NCI-H82 treated with DMSO at 0.1 percent for 48 hours (cell line): ENCODE data around the gene SLC10A7.

Experiments
- DNase-seq: peaks from one replicate; lab custom pipeline; 2025; ENCODE audit not compliant: unreplicated experiment; lab: John Stamatoyannopoulos, UW

SLC10A7 gene

GRCh38 chr4:146521541-146522097 is at the start of gene SLC10A7:
TSS of gene SLC10A7 (minus strand) at chr4:146521940. CDS start at chr4:146521717, 223 bp downstream.
- DNase-seq, result peak; percentile 26

GRCh38 chr4:146567396-146567795 is 45.7 kb upstream of the SLC10A7 start:
- no peak for DNase-seq

- DNase-seq, result no peak
Measured at GRCh38 chr4:146564492-146564891, 42.8 kb upstream of the SLC10A7 start.

DNA sequence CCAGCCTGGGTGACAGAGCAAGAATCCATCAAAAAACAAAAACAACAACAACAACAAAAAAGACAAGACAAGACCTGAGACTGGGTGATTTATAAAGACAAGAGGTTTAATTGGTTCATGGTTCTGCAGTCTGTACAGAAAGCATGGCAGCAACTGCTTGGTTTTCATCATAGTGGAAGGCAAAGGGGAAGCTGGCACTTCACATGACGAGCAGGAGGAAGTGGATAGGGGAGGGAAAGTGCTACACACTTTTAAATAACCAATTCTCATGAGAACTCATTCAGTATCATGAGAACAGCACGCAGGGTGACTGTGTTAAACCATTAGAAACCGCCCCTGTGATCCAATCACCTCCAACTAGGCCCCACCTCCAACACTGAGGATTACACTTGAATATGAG is 28.4 kb upstream of the SLC10A7 start:
- no peak for DNase-seq

- no peak for DNase-seq
Measured at GRCh38 chr4:146548443-146548842, 26.7 kb upstream of the SLC10A7 start.

- no peak for DNase-seq
Measured at GRCh38 chr4:146545102-146545501, 23.4 kb upstream of the SLC10A7 start.

- no peak for DNase-seq
Measured at GRCh38 chr4:146534178-146534577, 12.4 kb upstream of the SLC10A7 start.

DNA sequence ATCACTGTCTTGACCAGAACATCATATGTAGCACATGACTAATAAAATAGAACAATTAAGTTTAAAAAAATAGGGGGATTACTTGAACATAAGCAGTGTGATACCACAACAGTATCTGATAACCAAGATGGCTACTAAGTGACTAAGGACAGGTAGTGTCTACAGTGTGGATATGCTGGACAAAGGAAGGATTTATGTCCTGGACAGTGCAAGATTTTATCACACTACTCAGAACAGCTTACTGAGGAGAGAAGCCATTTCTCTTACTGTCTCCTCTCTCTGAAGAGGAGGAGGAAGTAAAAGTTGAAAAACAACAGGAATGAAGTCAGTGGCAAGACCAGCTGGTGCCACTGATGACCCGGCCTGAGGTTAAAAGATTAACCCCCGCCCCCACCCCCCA is 4.0 kb upstream of the SLC10A7 start:
- DNase-seq, result no peak

DNA sequence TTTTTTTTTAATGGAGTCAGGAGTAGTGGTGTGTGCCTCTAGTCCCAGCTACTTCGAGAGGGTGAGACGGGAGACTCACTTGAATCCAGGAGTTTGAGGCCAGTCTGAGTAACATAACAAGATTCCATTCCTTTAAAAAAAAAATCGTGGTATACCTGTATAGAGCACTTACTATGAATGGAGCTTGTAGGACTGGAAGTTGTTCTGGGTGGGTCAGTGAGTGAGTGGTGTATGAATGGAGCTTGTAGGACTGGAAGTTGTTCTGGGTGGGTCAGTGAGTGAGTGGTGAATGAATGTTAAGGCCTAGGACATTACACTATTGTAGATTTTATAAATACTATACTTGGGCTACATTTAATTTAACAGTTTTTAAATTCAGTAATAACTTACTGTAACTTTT is 2.9 kb upstream of the SLC10A7 start:
- DNase-seq, result no peak

DNA sequence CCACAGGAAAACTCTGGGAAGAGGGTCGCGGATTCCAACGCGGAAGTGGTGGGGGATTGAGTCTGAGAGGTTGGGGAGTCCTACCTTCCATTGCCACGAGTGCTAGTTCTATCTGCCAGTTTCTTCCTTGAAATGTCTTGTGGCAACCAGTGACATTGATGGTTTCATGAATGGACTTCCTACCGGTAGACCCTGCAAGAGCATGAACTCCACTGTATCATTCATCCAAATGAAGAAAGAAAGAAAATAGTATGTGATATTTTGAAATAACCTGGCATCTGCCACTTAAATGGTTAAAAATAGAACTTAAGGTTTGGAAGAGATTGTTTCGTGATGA is 1.1 kb upstream of the SLC10A7 start:
- no peak for DNase-seq

GRCh38 chr4:146522098-146522868 is 543 bp upstream of the SLC10A7 start:
- DNase-seq, result peak; percentile 55

DNA sequence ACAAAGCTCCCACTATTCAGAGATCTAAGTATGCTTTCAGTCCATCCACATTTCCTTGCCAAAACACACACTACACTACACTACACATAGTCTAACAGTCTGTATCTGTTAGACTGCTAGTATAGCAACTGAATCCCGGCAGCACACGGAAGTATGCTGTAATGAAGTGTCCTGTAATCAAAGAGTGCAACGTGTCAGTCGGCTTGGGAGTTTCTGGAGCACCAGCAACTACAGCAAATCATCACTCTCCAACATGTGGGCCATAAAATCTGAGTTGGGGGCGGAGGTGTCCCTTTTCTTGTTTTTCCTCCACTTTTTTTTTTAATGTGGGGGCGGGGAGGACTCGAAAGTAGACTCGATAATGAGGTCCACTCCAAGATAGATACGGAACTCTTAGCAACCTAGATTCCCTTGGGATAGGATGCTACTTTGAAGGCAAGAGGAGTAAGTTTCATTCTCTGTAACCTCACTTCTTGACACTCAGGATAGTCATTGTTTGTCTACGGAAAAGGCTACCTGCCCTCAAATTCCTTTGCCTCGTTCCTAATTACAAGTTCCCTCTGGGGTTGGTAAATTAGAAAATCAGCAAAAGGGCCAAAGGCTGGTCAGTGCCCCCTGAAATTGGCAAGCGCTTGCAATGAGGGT is 722 bp downstream of the SLC10A7 start:
- no peak for DNase-seq

GRCh38 chr4:146514651-146515357 is 6.9 kb downstream of the SLC10A7 start:
- DNase-seq, result no peak

- DNase-seq, result no peak
Measured at GRCh38 chr4:146513548-146513947, 8.2 kb downstream of the SLC10A7 start.

- no peak for DNase-seq
Measured at GRCh38 chr4:146511381-146511780, 10.4 kb downstream of the SLC10A7 start.

- no peak for DNase-seq
Measured at GRCh38 chr4:146510942-146511341, 10.8 kb downstream of the SLC10A7 start.

- no peak for DNase-seq
Measured at GRCh38 chr4:146508229-146508939, 13.4 kb downstream of the SLC10A7 start.

DNA sequence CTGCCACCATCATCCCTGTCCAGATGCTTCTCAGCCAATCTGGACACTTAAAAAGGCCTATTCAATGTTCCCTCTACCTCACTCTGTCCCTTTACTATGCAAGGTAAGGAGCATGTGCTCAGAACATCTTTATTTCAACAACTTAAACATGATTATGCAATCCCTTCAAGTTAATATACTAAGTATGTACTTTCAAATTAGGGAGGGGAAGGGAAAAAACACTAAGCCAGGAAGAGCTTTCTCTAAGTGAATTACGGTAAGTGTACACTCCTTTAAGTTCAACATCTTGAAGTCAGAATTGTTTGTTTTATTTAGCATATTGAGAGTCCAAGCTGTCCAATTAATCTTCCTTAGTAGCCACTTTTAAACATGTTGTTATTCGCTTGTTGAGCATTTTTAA is 14.1 kb downstream of the SLC10A7 start:
- DNase-seq, result no peak

GRCh38 chr4:146506272-146506671 is 15.5 kb downstream of the SLC10A7 start:
- DNase-seq, result no peak

DNA sequence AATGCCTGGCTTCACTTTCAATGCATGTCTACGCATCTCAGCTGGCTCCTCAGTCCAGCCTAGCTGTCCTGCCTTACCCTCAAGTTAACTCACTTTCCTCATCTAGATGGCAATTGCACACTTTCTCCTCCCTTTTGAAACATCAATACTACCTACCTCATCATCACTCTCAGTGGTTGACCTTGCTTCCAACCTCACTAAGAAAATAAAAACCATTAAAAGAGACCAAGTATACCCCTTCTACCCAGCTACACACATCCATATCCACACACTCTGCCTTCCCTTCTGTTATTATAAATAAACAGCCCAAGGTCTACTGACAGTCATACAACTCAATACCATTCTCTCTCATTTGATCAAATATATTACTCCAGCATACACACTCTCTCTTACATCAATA is 21.5 kb downstream of the SLC10A7 start:
- no peak for DNase-seq

GRCh38 chr4:146498291-146498690 is 23.4 kb downstream of the SLC10A7 start:
- DNase-seq, result no peak
